Right renal pelvis (tissue), 4 donors: Measurements from ENCODE around the gene FAT1. TPM values are rescaled to one million over a fixed set of nuclear protein-coding genes. Genes with fewer than 3 reads are reported as not detected.
"Not testable (repeated sequence)": the region's sequence is repeated elsewhere in the genome, so short reads cannot be mapped to it uniquely, and the experiment has no call there.

Experiments
- DNase-seq, 4 donors: peaks; one replicate each; pipeline ENCODE4 v3.0.0-alpha.2; 2013; ENCODE audit warnings: low read depth in 4 of 4, low spot score in 3 of 4, missing footprints in 1 of 4
- polyA plus RNA-seq, 4 donors: library from polyadenylated mRNA; unstranded; fragments of 120-200 nt; gene quantifications; one replicate each; pipeline ENCODE4 v1.2.1, GENCODE V29; 2013; ENCODE audit not compliant: insufficient read length in 4 of 4

The FAT1 gene
- polyA plus RNA-seq = 100 to 1,000 TPM; 243 to 255 (median 246) TPM

- peak; percentile 68 to 80 (median 70) for DNase-seq
These were observed at the start of gene FAT1 for GRCh38 chr4:186723292-186724057. FAT1 (minus strand) TSS chr4:186723856; CDS start chr4:186709827, 14,029 bp downstream.

- DNase-seq = no peak
These were observed 49.4 kb upstream of the FAT1 start for GRCh38 chr4:186772936-186773487.

GRCh38 chr4:186771624-186772023 is 48.0 kb upstream of the FAT1 start:
- DNase-seq = no peak

GRCh38 chr4:186770481-186771175 is 47.0 kb upstream of the FAT1 start:
- DNase-seq = no peak

GRCh38 chr4:186767794-186768193 is 44.1 kb upstream of the FAT1 start:
- DNase-seq = no peak

- DNase-seq = no peak
These were observed 42.3 kb upstream of the FAT1 start for GRCh38 chr4:186765673-186766546.

GRCh38 chr4:186765138-186765537 is 41.5 kb upstream of the FAT1 start:
- DNase-seq = no peak

- no peak for DNase-seq
These were observed 40.8 kb upstream of the FAT1 start for GRCh38 chr4:186764457-186764856.

- DNase-seq = no peak
These were observed 39.2 kb upstream of the FAT1 start for GRCh38 chr4:186762865-186763264.

GRCh38 chr4:186762361-186762760 is 38.7 kb upstream of the FAT1 start:
- no peak for DNase-seq

- not testable (repeated sequence) for DNase-seq
These were observed 38.3 kb upstream of the FAT1 start for GRCh38 chr4:186761956-186762355.

GRCh38 chr4:186761393-186761792 is 37.7 kb upstream of the FAT1 start:
- no peak for DNase-seq

GRCh38 chr4:186760576-186760975 is 36.9 kb upstream of the FAT1 start:
- no peak for DNase-seq

GRCh38 chr4:186759990-186760389 is 36.3 kb upstream of the FAT1 start:
- DNase-seq = no peak

- no peak for DNase-seq
These were observed 35.5 kb upstream of the FAT1 start for GRCh38 chr4:186758929-186759682.

GRCh38 chr4:186757696-186758355 is 34.2 kb upstream of the FAT1 start:
- no peak for DNase-seq

- not testable (repeated sequence) for DNase-seq
These were observed 32.9 kb upstream of the FAT1 start for GRCh38 chr4:186756550-186756949.

- DNase-seq = no peak
These were observed 32.2 kb upstream of the FAT1 start for GRCh38 chr4:186755550-186756519.
